Skin epidermis (tissue), 12 donors: Measurements from ENCODE around the gene BCORL1.

Experiments
- H3K27ac ChIP-seq, 21 experiments: fragments of 200-600 bp; sonication (generic) in 11 of 21; one replicate each; pipeline ENCODE4 v1.5.0; 2020; ENCODE audit warnings: mild to moderate bottlenecking in 3 of 21, inconsistent platforms in 2 of 21, moderate library complexity in 2 of 21
- H3K4me3 ChIP-seq, 7 experiments: fragments of 200-600 bp; sonication (generic) in 2 of 7; one replicate each; pipeline ENCODE4 v1.5.0; 2020; ENCODE audit warnings: inconsistent platforms in 2 of 7, mild to moderate bottlenecking in 2 of 7, moderate library complexity in 1 of 7

BCORL1 gene

GRCh38 chrX:129982300-129983251, at the start of gene BCORL1:
Gene BCORL1 (plus strand): TSS chrX:129982635. CDS start chrX:130005232, 22,597 bp downstream.
- peak within 1 kb of the TSS in 8 of 21 experiments; percentile 31 to 67 (median 54) for H3K27ac ChIP-seq

DNA sequence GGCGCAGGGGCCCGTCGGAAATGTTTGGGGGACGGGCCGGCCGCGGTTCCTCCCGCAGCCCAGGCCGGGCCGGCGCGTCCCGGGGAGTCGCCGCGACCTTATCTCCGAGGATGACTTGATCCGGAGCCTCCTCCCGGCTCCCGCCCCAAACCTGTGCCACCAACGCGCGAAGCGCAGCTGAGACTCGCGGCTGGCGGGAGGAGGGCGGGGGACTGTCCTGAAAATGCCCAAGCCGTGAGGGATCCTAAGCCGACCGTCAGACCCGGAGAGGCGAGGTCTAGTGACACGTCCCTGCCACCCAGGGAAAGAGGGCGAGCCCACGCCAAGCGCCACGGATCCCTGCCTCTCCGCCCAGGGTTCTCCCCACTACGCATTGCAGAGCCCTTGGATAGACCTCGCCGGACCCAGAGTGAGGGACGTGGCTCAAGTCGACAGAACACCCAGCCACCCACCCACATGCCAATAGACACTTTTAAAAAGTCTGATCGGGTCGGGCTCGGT, 49.6 kb upstream of the BCORL1 start:
- Histone ChIP-seq H3K27ac (peak overlapping the region in 6 of 21 experiments; percentile 8 to 77 (median 51)), H3K4me3 (peak overlapping the region; percentile 9 to 50 (median 40))

More at GRCh38 chrX:129982300-129983251, at the start of gene BCORL1:
- H3K4me3 ChIP-seq, result no peak within 1 kb of the TSS

- H3K27ac ChIP-seq, result no peak overlapping the region
- H3K4me3 ChIP-seq, result no peak overlapping the region
Measured at GRCh38 chrX:129933700-129934099, 48.7 kb upstream of the BCORL1 start.

- Histone ChIP-seq H3K27ac (no peak overlapping the region), H3K4me3 (no peak overlapping the region)
Measured at GRCh38 chrX:129934461-129934860, 48.0 kb upstream of the BCORL1 start.

DNA sequence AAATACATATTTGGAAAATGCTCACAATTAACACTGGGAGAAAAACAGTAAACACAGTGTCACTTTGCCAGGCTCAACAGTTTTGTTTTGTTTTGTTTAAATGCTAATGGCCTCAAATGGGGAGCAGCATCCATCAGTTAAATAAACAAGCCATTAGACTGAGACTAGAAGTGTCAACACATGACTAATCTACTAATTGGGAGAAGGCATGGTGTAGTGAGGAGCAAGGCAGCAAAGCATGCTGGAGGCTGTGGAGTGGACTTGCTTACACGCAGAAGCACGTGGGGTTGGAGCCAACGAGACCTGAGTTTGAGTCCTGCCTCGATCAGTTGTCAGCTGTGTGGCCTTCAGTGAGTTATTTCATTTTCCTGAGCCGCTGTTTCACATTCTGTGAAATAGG, 47.5 kb upstream of the BCORL1 start:
- no peak overlapping the region for H3K27ac ChIP-seq
- H3K4me3 ChIP-seq, result no peak overlapping the region

DNA sequence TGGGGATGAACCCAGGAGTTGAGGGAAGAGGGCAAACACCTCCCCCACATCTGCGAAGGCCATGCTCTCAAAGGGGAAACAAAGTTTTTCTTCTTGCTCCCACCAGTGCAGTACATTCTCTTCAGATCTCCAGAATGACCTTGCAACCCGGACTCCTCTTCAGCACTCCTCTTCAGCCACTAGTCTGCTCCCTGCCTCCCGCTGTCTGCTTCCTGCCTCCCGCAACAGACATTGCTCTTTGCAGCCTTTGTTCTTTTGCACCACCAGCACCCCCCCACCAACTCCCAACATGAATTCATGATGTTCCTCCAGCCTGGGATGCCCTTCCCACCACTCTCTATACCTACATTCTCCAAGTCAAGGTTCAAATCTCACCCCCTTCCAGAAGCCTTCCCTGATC, 44.4 kb upstream of the BCORL1 start:
- Histone ChIP-seq H3K27ac (no peak overlapping the region), H3K4me3 (no peak overlapping the region)

DNA sequence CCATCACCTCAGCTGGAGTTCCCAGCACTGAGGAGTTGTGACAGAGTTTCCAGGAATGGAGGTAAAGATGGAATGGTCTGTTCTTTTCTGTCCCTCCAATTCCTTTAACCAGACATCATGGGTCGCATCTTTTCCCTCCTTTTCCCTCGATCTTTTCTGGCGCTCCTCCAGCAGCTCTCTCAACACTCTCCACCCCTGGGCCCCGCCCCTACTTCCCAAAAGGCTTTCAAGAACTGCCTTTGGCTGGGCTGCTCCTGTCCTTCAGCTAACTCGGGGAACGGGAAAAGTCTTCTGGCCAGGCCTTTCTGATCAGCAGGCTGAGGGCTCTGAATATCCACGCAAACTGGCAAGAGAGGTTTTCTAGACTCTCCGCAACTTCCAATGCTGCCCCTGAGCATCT, 42.4 kb upstream of the BCORL1 start:
- no peak overlapping the region for H3K27ac ChIP-seq
- H3K4me3 ChIP-seq, result no peak overlapping the region

- no peak overlapping the region for H3K27ac ChIP-seq
- H3K4me3 ChIP-seq, result no peak overlapping the region
Measured at GRCh38 chrX:129940721-129941120, 41.7 kb upstream of the BCORL1 start.

- H3K27ac ChIP-seq, result no peak overlapping the region
- H3K4me3 ChIP-seq, result no peak overlapping the region
Measured at GRCh38 chrX:129945131-129945530, 37.3 kb upstream of the BCORL1 start.

- H3K27ac ChIP-seq, result peak overlapping the region in 2 of 21 experiments; percentile 34 to 72
Measured at GRCh38 chrX:129953334-129953648, 29.1 kb upstream of the BCORL1 start.

GRCh38 chrX:129953881-129954280, 28.6 kb upstream of the BCORL1 start:
- Histone ChIP-seq H3K27ac (no peak overlapping the region), H3K4me3 (no peak overlapping the region)

More at GRCh38 chrX:129953334-129953648, 29.1 kb upstream of the BCORL1 start:
- peak overlapping the region in 5 of 7 experiments; percentile 9 to 36 (median 24) for H3K4me3 ChIP-seq

GRCh38 chrX:129954804-129955203, 27.6 kb upstream of the BCORL1 start:
- H3K27ac ChIP-seq, result no peak overlapping the region
- H3K4me3 ChIP-seq, result no peak overlapping the region

DNA sequence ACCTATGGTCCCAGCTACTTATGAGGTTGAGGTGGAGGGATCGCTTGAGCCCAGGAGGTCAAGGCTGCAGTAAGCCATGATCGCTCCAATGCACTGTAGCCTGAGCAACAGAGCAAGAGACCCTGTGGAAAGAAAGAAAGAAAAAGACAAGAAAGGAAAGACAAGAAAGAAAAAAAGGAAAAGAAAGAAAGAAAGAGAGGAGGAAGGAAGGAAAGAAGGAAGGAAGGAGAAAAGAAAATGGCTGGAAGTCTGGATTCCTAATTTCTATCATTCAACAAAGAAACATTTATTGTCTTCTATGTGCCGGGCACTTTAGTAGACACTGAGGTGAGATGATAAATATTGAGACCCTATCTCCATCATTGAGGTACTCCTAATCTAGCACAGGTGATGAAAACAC, 26.8 kb upstream of the BCORL1 start:
- H3K27ac ChIP-seq, result no peak overlapping the region
- no peak overlapping the region for H3K4me3 ChIP-seq

- Histone ChIP-seq H3K4me3 (no peak overlapping the region), H3K27ac (no peak overlapping the region)
Measured at GRCh38 chrX:129956145-129956544, 26.3 kb upstream of the BCORL1 start.

DNA sequence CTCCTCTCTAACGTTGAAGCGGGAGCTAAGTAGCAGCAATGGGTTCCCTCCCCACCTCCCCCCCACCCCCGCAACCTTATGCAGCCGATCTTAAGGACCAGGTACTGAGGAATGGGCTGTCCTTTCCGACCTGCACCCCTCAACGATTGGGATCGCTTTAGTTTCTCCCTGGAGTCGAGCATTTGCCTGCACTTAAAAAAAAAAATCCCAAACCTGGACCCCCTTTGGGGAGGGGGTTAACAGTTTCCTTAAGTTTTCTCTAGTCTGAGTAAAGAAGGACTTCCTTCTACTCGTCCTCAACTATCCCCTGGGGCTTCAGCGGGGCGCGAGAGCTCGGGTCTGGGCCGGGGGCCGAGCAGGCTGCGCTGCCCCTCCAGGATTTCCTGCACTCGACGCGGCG, 25.7 kb upstream of the BCORL1 start:
- peak overlapping the region; percentile 27 to 41 (median 29) for H3K4me3 ChIP-seq
- H3K27ac ChIP-seq, result peak overlapping the region in 13 of 21 experiments; percentile 2 to 81 (median 57)

- peak overlapping the region; percentile 27 to 41 (median 29) for H3K4me3 ChIP-seq
- peak overlapping the region in 17 of 21 experiments; percentile 2 to 81 (median 54) for H3K27ac ChIP-seq
Measured at GRCh38 chrX:129957241-129958082, 25.0 kb upstream of the BCORL1 start.

DNA sequence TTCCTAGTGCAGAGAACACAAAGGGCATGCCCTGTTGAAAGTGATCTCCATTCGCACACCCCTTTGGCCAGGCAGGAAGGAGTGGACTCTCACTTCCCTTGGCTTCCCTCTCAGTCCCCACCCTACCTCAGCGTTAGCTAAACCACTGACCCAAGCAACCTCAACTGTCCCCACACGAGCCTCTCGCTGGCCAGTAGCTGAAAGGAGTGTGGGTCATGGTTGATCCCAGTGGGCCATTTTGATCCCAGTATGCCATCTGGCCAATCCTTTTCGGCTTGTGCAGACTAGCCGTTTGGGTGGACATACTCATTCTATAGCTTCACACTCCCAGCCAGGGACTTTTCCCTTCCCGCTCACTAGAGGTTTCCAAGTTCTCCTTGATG, 24.4 kb upstream of the BCORL1 start:
- Histone ChIP-seq H3K4me3 (no peak overlapping the region), H3K27ac (peak overlapping the region in 3 of 21 experiments; percentile 40 to 81 (median 51))

DNA sequence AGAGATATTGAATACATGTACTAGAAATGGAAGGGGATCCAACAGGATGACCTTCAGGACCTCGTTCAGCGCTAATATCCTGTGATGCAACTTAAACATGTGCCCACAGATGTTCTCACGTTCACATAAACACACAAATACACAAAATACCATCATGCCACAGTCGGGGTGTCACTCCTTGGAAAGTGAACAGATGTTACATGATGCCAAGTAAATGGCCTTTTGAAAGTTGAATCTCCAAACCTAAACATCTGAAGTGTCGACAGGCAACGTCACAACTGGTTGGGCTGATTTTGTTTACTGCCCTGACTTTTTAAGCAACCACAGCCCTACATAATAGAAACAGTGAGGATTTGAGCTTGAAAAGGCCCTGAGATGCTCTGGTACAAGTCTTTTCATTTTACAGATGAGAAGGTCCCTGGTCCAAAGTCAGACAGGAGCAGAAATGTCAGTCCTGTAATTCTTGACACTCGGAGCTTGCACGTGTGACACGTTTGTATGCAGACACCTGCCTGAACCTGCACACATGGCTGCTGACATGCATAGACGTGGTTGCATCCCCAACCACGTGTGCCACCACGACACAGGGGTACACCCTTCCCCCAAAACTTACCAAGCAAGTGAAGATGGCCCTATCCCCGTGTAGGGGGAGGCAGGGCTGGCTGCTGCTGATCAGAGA, 23.5 kb upstream of the BCORL1 start:
- no peak overlapping the region for H3K27ac ChIP-seq

DNA sequence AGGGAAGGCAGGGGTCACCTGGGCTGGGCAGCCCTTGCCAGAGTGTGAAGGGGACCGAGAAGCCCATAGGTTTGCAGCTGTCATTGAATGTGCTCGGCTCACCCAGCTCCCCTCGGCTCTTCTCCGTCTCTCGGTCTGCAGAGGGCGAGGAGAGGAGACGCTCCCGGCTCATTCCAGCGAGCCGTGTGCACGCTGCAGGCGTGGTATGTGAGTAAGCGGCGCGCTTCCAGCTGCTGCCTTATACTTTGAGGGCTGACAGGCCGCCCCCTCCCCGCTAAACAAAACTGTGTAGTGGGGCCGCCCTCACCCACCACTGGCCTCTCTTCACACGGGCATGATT, 23.0 kb upstream of the BCORL1 start:
- no peak overlapping the region for H3K4me3 ChIP-seq
- no peak overlapping the region for H3K27ac ChIP-seq

More for the DNA sequence above, 23.5 kb upstream of the BCORL1 start:
- H3K4me3 ChIP-seq, result no peak overlapping the region
